ENCODE data around the gene IRF7.
A peak's percentile ranks its signal among the peaks of the same experiment; 100 is the strongest.

IRF7 gene

DNA sequence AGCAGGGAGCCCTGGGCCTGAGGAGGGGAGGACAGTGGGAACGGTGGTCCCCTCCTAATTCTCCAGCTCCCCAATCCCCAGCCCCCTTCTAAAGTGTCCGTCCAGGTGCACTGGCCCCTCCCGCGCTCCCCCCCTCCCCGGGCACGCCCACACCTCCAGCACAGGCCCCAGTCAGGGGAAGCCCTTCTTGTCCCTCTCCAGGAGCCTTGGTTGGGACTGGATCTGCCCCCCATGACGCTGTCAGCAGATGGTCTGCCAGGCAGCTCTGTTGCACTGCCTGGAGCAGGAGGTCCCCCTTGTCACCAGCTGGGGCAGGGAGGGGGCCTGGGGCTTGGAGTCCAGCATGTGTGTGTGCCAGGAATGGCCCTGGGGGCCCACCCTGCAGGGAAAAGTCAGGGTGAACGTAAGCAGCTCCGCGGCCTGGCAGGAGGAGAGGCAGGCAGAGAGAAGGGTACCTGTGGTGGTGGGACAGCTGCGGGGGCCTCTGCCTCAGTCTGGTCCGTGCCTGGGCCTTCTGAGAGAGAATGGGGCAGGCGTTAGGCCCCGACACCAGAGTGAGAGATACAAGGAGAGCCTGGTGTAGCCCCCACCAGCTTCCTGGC lies 1.6 kb downstream of the IRF7 start:
- TF ChIP-seq, protein P1, sequence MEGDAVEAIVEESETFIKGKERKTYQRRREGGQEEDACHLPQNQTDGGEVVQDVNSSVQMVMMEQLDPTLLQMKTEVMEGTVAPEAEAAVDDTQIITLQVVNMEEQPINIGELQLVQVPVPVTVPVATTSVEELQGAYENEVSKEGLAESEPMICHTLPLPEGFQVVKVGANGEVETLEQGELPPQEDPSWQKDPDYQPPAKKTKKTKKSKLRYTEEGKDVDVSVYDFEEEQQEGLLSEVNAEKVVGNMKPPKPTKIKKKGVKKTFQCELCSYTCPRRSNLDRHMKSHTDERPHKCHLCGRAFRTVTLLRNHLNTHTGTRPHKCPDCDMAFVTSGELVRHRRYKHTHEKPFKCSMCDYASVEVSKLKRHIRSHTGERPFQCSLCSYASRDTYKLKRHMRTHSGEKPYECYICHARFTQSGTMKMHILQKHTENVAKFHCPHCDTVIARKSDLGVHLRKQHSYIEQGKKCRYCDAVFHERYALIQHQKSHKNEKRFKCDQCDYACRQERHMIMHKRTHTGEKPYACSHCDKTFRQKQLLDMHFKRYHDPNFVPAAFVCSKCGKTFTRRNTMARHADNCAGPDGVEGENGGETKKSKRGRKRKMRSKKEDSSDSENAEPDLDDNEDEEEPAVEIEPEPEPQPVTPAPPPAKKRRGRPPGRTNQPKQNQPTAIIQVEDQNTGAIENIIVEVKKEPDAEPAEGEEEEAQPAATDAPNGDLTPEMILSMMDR (IDR thresholded peaks at IDR 0.05; ENCODE audit: insufficient read depth, missing control alignments), result no peak
- DNase-seq (ENCODE audit: insufficient read length, low spot score) (no peak), FAIRE-seq (no peak)

DNA sequence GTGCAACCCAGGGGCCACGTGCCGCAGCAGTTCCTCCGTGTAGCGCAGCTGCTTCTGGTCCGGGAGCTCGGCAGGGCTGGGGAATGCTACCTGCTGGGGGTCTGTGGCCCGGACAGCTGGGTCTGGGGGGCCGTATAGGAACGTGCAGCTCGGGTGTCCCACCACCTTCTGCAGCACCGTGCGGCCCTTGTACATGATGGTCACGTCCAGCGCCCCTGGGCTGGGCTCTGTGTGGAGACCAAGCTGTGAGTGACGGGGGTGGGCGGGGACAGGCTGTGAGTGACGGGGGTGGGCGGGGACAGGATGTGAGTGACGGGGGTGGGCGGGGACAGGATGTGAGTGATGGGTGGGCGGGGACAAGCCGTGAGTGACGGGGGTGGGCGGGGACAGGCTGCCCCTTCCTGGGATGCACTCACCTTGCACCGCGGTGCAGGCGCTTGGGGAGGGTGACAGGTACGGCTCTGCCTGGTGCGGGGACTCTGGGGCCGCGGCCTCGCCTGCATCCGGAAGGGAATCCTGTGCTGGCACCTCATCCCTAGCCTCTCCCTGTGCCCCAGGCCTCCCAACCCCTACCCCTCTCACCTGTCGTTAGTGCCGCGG lies 2.3 kb downstream of the IRF7 start:
- TF ChIP-seq, protein P1 (IDR thresholded peaks at IDR 0.05; ENCODE audit: insufficient read depth, missing control alignments), result no peak
- DNase-seq (ENCODE audit: insufficient read length, low spot score), result peak; percentile 32
- FAIRE-seq, result no peak

DNA sequence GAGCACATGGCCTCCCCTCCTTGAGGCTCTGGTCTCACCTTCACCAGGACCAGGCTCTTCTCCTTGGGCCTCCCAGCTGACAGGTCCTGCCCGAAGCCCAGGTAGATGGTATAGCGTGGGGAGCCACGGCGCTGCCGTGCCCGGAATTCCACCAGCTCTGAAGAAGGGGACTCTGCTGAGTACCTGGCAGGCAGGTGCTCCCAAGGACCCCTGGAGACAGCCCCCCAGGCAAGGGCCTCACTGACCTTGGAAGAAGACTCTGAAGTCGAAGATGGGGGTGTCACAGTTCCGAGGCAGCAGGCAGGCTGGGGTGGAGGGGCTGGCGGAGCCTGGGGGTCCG lies 2.8 kb downstream of the IRF7 start:
- no peak for DNase-seq (ENCODE audit: insufficient read length, low spot score)
- FAIRE-seq, result no peak
- TF ChIP-seq, protein P1 (IDR thresholded peaks at IDR 0.05; ENCODE audit: insufficient read depth, missing control alignments), result no peak

DNA sequence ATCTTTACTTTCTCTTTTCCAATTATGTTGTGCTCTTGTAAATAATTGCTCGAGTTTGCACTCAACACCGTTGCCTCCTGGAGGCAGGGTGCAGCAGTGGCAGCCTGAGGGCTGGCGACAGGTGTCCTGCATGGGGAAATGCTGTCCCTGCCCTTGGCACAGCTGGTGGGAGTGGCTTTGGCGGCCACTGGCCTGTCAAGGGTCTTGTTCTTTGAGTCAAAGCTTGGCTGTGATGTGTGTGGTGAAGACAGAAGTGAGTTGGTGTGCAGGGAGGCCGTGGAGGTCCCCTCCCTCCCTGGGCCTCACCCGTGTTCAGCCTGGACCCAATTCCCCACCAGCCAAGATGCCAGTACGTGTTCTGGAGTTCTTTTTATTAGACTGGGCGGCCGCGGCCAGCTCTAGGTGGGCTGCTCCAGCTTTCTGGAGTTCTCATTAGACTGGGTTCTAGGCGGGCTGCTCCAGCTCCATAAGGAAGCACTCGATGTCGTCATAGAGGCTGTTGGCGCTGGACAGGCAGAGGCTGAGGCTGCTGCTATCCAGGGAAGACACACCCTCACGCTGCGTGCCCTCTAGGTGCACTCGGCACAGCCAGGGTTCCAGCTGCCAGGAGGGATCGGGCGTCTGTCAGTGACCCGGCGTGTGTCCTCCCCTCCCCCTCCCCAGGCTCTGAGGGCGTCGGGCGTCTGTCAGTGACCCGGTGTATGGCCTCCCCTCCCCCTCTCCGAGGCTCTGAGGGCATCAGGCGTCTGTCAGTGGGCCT lies 3.4 kb downstream of the IRF7 start:
- DNase-seq (ENCODE audit: insufficient read length, low spot score) (no peak), FAIRE-seq (no peak)
- TF ChIP-seq, protein P1 (IDR thresholded peaks at IDR 0.05; ENCODE audit: insufficient read depth, missing control alignments), result no peak

DNA sequence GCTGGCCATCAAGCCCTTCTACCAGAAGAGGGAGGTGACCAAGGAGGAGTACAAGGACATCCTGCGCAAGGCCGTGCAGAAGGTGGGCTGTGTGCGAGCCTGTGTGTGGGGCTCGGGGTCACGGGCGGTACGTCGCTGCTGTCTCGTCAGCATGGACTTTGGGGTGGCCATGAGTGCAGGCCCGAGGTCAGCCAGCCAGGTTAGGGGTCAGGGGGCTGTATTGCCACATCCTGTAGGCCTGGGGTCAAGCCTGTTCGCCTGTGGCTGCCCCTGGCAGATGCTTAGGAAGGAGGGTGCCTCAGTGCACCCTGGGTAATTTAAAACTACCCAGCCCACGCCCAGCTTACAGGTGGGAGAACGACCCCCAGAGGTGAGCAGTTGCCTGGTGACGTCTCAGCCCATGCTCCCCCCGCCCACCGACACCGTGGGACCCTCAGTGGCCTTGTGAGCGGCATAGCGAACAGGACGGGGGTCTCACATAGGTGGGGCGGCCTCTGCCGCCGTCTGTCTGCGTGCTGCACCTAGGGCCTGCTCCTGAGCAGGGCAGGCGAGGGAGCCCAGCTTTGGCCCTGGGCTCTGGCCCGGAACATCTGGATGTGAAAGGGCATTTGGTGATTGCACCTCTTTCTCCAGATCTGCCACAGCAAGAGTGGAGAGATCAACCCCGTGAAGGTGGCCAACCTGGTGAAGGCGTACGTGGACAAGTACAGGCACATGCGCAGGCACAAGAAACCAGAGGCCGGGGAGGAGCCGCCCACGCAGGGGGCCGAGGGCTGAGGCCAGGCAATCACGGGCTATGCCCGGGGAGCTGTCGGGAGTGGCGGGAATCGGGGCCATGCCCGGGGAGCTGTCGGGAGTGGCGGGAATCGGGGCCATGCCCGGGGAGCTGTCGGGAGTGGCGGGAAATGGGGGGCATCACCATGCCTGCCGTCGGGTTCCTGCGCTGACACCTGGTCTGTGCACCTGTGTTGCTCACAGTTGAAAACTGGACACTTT lies 4.5 kb downstream of the IRF7 start:
- DNase-seq (ENCODE audit: insufficient read length, low spot score), result no peak
- TF ChIP-seq, protein P1 (IDR thresholded peaks at IDR 0.05; ENCODE audit: insufficient read depth, missing control alignments), result no peak
- FAIRE-seq, result no peak

DNA sequence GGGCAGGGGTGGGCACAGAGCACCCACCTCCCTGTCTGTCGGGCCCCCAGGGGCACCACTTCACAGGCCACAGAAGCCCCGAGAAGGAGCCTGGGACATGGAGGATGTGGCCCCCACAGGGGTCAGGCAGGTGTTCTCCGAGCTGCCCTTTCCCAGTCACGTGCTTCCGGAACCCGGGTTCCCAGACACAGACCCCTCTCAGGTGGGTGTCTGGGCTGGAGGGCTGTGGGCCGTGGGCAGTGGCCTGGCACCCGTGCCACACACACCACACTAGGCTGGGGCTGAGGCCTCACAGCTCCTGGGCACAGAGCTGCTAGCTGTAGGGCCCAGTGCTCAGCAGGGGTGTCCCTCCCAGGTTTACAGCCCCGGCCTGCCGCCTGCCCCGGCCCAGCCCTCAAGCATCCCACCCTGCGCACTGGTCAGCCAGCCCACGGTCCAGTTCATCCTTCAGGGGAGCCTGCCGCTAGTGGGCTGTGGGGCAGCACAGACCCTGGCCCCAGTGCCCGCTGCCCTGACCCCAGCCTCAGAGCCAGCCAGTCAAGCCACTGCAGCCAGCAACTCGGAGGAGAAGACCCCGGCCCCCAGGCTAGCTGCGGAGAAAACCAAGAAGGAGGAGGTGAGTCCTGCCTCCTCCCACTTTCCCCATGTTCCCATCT lies 5.5 kb downstream of the IRF7 start:
- FAIRE-seq (no peak), DNase-seq (ENCODE audit: insufficient read length, low spot score) (no peak)
- TF ChIP-seq, protein P1 (IDR thresholded peaks at IDR 0.05; ENCODE audit: insufficient read depth, missing control alignments), result no peak
